ENCODE measurements around the gene PCYT2.

PCYT2 gene

GRCh38 chr17:81901167-81902022, 9.8 kb downstream of the PCYT2 start:
- DNase-seq (ENCODE audit: low read depth in 2 of 2), result no peak
- H3K4me3 ChIP-seq (replicated peaks in 1 of 2; ENCODE audit: low read depth in 2 of 2, low read length in 2 of 2), result peak overlapping the region in 1 of 2 donors; percentile 19
- no peak for TF ChIP-seq CTCF (IDR thresholded peaks at IDR 0.05; ENCODE audit: low read depth, low read length)

GRCh38 chr17:81900181-81900820, 10.9 kb downstream of the PCYT2 start:
- H3K4me3 ChIP-seq (replicated peaks in 1 of 2; ENCODE audit: low read depth in 2 of 2, low read length in 2 of 2), result no peak overlapping the region
- TF ChIP-seq CTCF (IDR thresholded peaks at IDR 0.05; ENCODE audit: low read depth, low read length), result no peak
- DNase-seq (ENCODE audit: low read depth in 2 of 2), result no peak

GRCh38 chr17:81899514-81900166, 11.6 kb downstream of the PCYT2 start:
- no peak for DNase-seq (ENCODE audit: low read depth in 2 of 2)
- TF ChIP-seq CTCF (IDR thresholded peaks at IDR 0.05; ENCODE audit: low read depth, low read length), result no peak
- no peak overlapping the region for H3K4me3 ChIP-seq (replicated peaks in 1 of 2; ENCODE audit: low read depth in 2 of 2, low read length in 2 of 2)

- DNase-seq (ENCODE audit: low read depth in 2 of 2), result no peak
- no peak for TF ChIP-seq CTCF (IDR thresholded peaks at IDR 0.05; ENCODE audit: low read depth, low read length)
- no peak overlapping the region for H3K4me3 ChIP-seq (replicated peaks in 1 of 2; ENCODE audit: low read depth in 2 of 2, low read length in 2 of 2)
Measured at GRCh38 chr17:81898885-81899284, 12.3 kb downstream of the PCYT2 start.

- no peak for TF ChIP-seq CTCF (IDR thresholded peaks at IDR 0.05; ENCODE audit: low read depth, low read length)
- no peak overlapping the region for H3K4me3 ChIP-seq (replicated peaks in 1 of 2; ENCODE audit: low read depth in 2 of 2, low read length in 2 of 2)
- peak; percentile 62 to 97 for DNase-seq (ENCODE audit: low read depth in 2 of 2)
Measured at GRCh38 chr17:81898029-81898866, 13.0 kb downstream of the PCYT2 start.

- H3K4me3 ChIP-seq (replicated peaks in 1 of 2; ENCODE audit: low read depth in 2 of 2, low read length in 2 of 2), result no peak overlapping the region
- DNase-seq (ENCODE audit: low read depth in 2 of 2), result no peak
- no peak for TF ChIP-seq CTCF (IDR thresholded peaks at IDR 0.05; ENCODE audit: low read depth, low read length)
Measured at GRCh38 chr17:81895400-81895799, 15.8 kb downstream of the PCYT2 start.
